Measurements from ENCODE around the gene FAM136A. TPM values are rescaled to one million over a fixed set of nuclear protein-coding genes. Genes with fewer than 3 reads are reported as not detected.
A peak's percentile ranks its signal among the peaks of the same experiment; 100 is the strongest.

Gene FAM136A
- total and polyA plus RNA-seq, 2 of the 4 experiments (the other 2 are of a cell fraction) = 19.9 to 28.1 TPM

- peak; percentile 80; the same call in 1 of the 2 replicates for TF ChIP-seq MXI1 (IDR thresholded peaks at IDR 0.05; ENCODE audit: borderline replicate concordance, low read depth, low read length)
Measured at GRCh38 chr2:70301344-70302194, at the start of gene FAM136A (continued).

DNA sequence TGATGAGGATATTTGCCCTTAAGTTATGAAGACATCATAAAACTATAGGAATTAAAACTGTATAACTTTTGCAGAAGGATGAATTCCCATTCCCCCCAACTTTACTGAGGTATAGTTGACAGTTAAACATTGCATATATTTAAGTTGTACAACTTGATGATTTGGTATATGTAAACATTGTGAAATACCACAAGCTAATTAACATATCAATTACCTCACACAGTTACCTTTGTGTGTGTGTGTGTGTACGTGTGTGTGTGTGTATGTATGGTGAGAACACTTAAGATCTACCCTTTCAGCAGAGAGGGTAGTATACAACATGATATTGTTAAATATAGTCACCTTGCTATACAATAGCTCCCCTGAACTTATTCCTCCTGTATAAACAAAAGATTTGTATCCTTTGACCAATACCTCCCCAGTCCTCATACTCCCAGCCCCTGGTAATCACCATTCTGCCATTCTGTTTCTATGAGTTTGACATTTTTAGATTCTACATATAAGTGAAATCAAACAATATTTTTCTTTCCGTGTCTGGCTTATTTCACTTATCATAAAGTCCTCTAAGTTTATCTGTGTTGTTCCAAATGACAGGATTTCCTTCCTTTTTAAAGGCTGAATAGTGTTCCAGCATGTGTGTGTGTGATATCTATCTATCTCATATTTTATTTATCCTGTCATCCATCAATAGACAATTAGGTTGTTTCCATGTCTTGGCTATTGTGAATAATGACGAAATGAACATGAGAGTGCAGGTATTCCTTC lies 48.2 kb upstream of the FAM136A start:
- no peak overlapping the region for H2AK9ac ChIP-seq (replicated peaks; ENCODE audit: low read depth, low read length, poor library complexity)
- no peaks in the 10 kb centered on the region for H3K4me1 ChIP-seq (ENCODE audit: control insufficient read depth, insufficient read depth, low read length)
- no peak overlapping the region for H2BK15ac ChIP-seq (ENCODE audit: low read depth, low read length)
- H3K27me3 ChIP-seq (ENCODE audit: control insufficient read depth, insufficient read depth, low read length) = peaks cover 12% of the 10 kb centered on the region; the same call in 1 of the 2 replicates
- DNase-seq (no peak), ATAC-seq (ENCODE audit: low read depth) (no peak)
- no peaks in the 10 kb centered on the region for H3K36me3 ChIP-seq (ENCODE audit: control insufficient read depth, insufficient read depth, low read length)
- in situ Hi-C loops (cut with MboI; ENCODE audit: low sequenced_read_pairs) = loop anchor here (10.0 kb wide), 1 partner anchor 265 kb away; no protein-coding TSS in a partner anchor
- BruUV-seq (replicated peaks) = no TSS peak
- no peak overlapping the region for H3K4me2 ChIP-seq (ENCODE audit: low read depth, low read length)
- dilution Hi-C loops (cut with HindIII; ENCODE audit: low sequenced_read_pairs, unreplicated experiment) = no loop called here
- no peak overlapping the region for H3K23ac ChIP-seq (ENCODE audit: low read depth, low read length)
- H3K14ac ChIP-seq (replicated peaks; ENCODE audit: low read depth, low read length) = no peak overlapping the region
- no peaks in the 10 kb centered on the region for H4K20me1 ChIP-seq (ENCODE audit: insufficient read depth, low read length)
- H3K56ac ChIP-seq (ENCODE audit: extremely low read depth, insufficient read depth, low read length) = no peak overlapping the region
- no peak overlapping the region for H2BK120ac ChIP-seq (ENCODE audit: low read depth, low read length)
- H4K91ac ChIP-seq (ENCODE audit: insufficient read depth, low read depth, low read length) = no peak overlapping the region
- ChIA-PET POLR2A (ENCODE audit: unreplicated experiment) (no interaction called here), CTCF (interaction anchor here (1.1 kb wide), 1 partner anchor 267 kb away, joined by 4 read pairs; no protein-coding TSS in a partner anchor)
- H2AFZ ChIP-seq (replicated peaks; ENCODE audit: low read length, poor library complexity) = no peak overlapping the region
- intact Hi-C loops (cut with micrococcal nuclease) = no loop called here
- H3K4ac ChIP-seq (ENCODE audit: low read depth, low read length) = no peak overlapping the region
- H3K18ac ChIP-seq (ENCODE audit: low read depth, low read length) = no peak overlapping the region
- H2BK5ac ChIP-seq (ENCODE audit: low read depth, low read length, poor library complexity, severe bottlenecking) = no peak overlapping the region
- TF ChIP-seq POLR2A (IDR thresholded peaks at IDR 0.05; ENCODE audit: low read depth, low read length) (no peak), MAZ (IDR thresholded peaks at IDR 0.05; ENCODE audit: borderline replicate concordance, low read depth, low read length) (no peak), RAD21 (IDR thresholded peaks at IDR 0.05; ENCODE audit: low read length) (no peak), BHLHE40 (IDR thresholded peaks at IDR 0.05; ENCODE audit: low read depth, low read length) (no peak)
- H3K4me3 ChIP-seq (ENCODE audit: insufficient read depth, low read depth, low read length) = no peak overlapping the region
- H3K27ac ChIP-seq (ENCODE audit: insufficient read depth, low read length) = no peak overlapping the region
- H2AK5ac ChIP-seq (ENCODE audit: low read depth, low read length) = no peak overlapping the region
- no peak overlapping the region for H2BK20ac ChIP-seq (ENCODE audit: low read depth, low read length)
- no peaks in the 10 kb centered on the region for H3K9me3 ChIP-seq (ENCODE audit: control insufficient read depth, insufficient read depth, low read length)
- no CpG with 5 or more reads among the region's 3 CpGs for WGBS, 2 experiments (ENCODE audit: extremely low coverage in 2 of 2, insufficient read length in 1 of 2)
- H3K9me1 ChIP-seq (ENCODE audit: insufficient read depth, low read length) = no peaks in the 10 kb centered on the region
- no peak overlapping the region for H4K8ac ChIP-seq (ENCODE audit: low read depth in 2 of 2, low read length in 2 of 2)
- H3K79me1 ChIP-seq (ENCODE audit: low read depth in 1 of 2, low read length in 2 of 2) = no peaks in the 10 kb centered on the region
- H3K9ac ChIP-seq (ENCODE audit: low read depth, low read length) = no peak overlapping the region
- no peak overlapping the region for H4K5ac ChIP-seq (ENCODE audit: low read depth, low read length)

Data from IMR-90 (cell line).